Effector memory CD4-positive, alpha-beta T cell (primary cell): Measurements from ENCODE around the gene SVOP.

ENCODE experiments used
- DNase-seq, 3 donors: peaks; one replicate each; pipeline ENCODE4 v3.0.0-alpha.2; 2020
- H3K27ac ChIP-seq: 2 replicates; pipeline ENCODE4 v1.7.0; 2013; ENCODE audit warnings: mild to moderate bottlenecking, low read length, moderate library complexity; ENCODE audit not compliant: insufficient read depth, poor library complexity, severe bottlenecking
- H3K27me3 ChIP-seq: replicated peaks from 2 replicates; pipeline ENCODE4 v1.7.0; 2013; ENCODE audit warnings: mild to moderate bottlenecking, low read length; ENCODE audit not compliant: insufficient read depth, control insufficient read depth, poor library complexity, severe bottlenecking
- H3K36me3 ChIP-seq: 2 replicates; pipeline ENCODE4 v1.7.0; 2013; ENCODE audit warnings: mild to moderate bottlenecking, low read length, moderate library complexity; ENCODE audit not compliant: control insufficient read depth, insufficient read depth
- H3K4me1 ChIP-seq: 2 replicates; pipeline ENCODE4 v1.7.0; 2013; ENCODE audit warnings: low read length, mild to moderate bottlenecking; ENCODE audit not compliant: control insufficient read depth, insufficient read depth, poor library complexity, severe bottlenecking
- H3K4me3 ChIP-seq: 2 replicates; pipeline ENCODE4 v1.7.0; 2013; ENCODE audit warnings: low read length, low read depth, mild to moderate bottlenecking; ENCODE audit not compliant: insufficient read depth, poor library complexity, severe bottlenecking
- H3K9me3 ChIP-seq: 2 replicates; pipeline ENCODE4 v1.7.0; 2013; ENCODE audit warnings: mild to moderate bottlenecking, low read length, moderate library complexity; ENCODE audit not compliant: control insufficient read depth

Gene SVOP

GRCh38 chr12:108938247-108938924 is 82.5 kb downstream of the SVOP start:
- no peak for DNase-seq
- Histone ChIP-seq H3K4me3 (no peak overlapping the region), H3K36me3 (no peaks in the 10 kb centered on the region), H3K27me3 (no peaks in the 10 kb centered on the region), H3K9me3 (no peaks in the 10 kb centered on the region), H3K27ac (no peak overlapping the region), H3K4me1 (no peaks in the 10 kb centered on the region)

- Histone ChIP-seq H3K4me3 (no peak overlapping the region), H3K4me1 (no peaks in the 10 kb centered on the region), H3K27ac (no peak overlapping the region), H3K27me3 (no peaks in the 10 kb centered on the region), H3K36me3 (no peaks in the 10 kb centered on the region), H3K9me3 (no peaks in the 10 kb centered on the region)
- DNase-seq: no peak
These were observed 85.6 kb downstream of the SVOP start for GRCh38 chr12:108935159-108935763.

GRCh38 chr12:108933949-108934348 is 86.9 kb downstream of the SVOP start:
- no peaks in the 10 kb centered on the region for H3K9me3 ChIP-seq
- no peaks in the 10 kb centered on the region for H3K27me3 ChIP-seq
- no peaks in the 10 kb centered on the region for H3K36me3 ChIP-seq
- DNase-seq: no peak
- no peak overlapping the region for H3K4me3 ChIP-seq
- no peak overlapping the region for H3K27ac ChIP-seq
- no peaks in the 10 kb centered on the region for H3K4me1 ChIP-seq

GRCh38 chr12:108930756-108931155 is 90.1 kb downstream of the SVOP start:
- Histone ChIP-seq H3K27me3 (no peaks in the 10 kb centered on the region), H3K4me3 (no peak overlapping the region), H3K4me1 (no peaks in the 10 kb centered on the region), H3K9me3 (no peaks in the 10 kb centered on the region), H3K36me3 (no peaks in the 10 kb centered on the region), H3K27ac (no peak overlapping the region)
- no peak for DNase-seq

GRCh38 chr12:108930155-108930554 is 90.7 kb downstream of the SVOP start:
- no peak overlapping the region for H3K4me3 ChIP-seq
- no peaks in the 10 kb centered on the region for H3K9me3 ChIP-seq
- no peak overlapping the region for H3K27ac ChIP-seq
- no peaks in the 10 kb centered on the region for H3K36me3 ChIP-seq
- no peaks in the 10 kb centered on the region for H3K4me1 ChIP-seq
- no peaks in the 10 kb centered on the region for H3K27me3 ChIP-seq
- no peak for DNase-seq

GRCh38 chr12:108928695-108929094 is 92.2 kb downstream of the SVOP start:
- no peak for DNase-seq
- Histone ChIP-seq H3K27me3 (no peaks in the 10 kb centered on the region), H3K27ac (no peak overlapping the region), H3K4me1 (no peaks in the 10 kb centered on the region), H3K9me3 (no peaks in the 10 kb centered on the region), H3K36me3 (no peaks in the 10 kb centered on the region), H3K4me3 (no peak overlapping the region)

- Histone ChIP-seq H3K36me3 (no peaks in the 10 kb centered on the region), H3K27ac (no peak overlapping the region), H3K9me3 (no peaks in the 10 kb centered on the region), H3K4me3 (no peak overlapping the region), H3K27me3 (no peaks in the 10 kb centered on the region), H3K4me1 (no peaks in the 10 kb centered on the region)
- no peak for DNase-seq
These were observed 98.0 kb downstream of the SVOP start for GRCh38 chr12:108922918-108923317.

GRCh38 chr12:108921946-108922345 is 98.9 kb downstream of the SVOP start:
- no peak for DNase-seq
- Histone ChIP-seq H3K9me3 (no peaks in the 10 kb centered on the region), H3K4me1 (no peaks in the 10 kb centered on the region), H3K27me3 (no peaks in the 10 kb centered on the region), H3K4me3 (no peak overlapping the region), H3K36me3 (no peaks in the 10 kb centered on the region), H3K27ac (no peak overlapping the region)

- no peaks in the 10 kb centered on the region for H3K36me3 ChIP-seq
- no peaks in the 10 kb centered on the region for H3K27me3 ChIP-seq
- no peak overlapping the region for H3K4me3 ChIP-seq
- H3K27ac ChIP-seq: no peak overlapping the region
- H3K4me1 ChIP-seq: no peaks in the 10 kb centered on the region
- DNase-seq: no peak
- no peaks in the 10 kb centered on the region for H3K9me3 ChIP-seq
These were observed 101.8 kb downstream of the SVOP start for GRCh38 chr12:108918960-108919642.

GRCh38 chr12:108918206-108918605 is 102.7 kb downstream of the SVOP start:
- H3K36me3 ChIP-seq: no peaks in the 10 kb centered on the region
- no peaks in the 10 kb centered on the region for H3K9me3 ChIP-seq

More at GRCh38 chr12:108918206-108918605, 102.7 kb downstream of the SVOP start:
- Histone ChIP-seq H3K4me1 (no peaks in the 10 kb centered on the region), H3K27ac (no peak overlapping the region), H3K4me3 (no peak overlapping the region), H3K27me3 (no peaks in the 10 kb centered on the region)
- no peak for DNase-seq
